Umbilical cord (tissue), 2 donors: ENCODE measurements around the gene SERPINC1. TPM values are rescaled to one million over a fixed set of nuclear protein-coding genes. Genes with fewer than 3 reads are reported as not detected.
"Not testable (repeated sequence)": the region's sequence is repeated elsewhere in the genome, so short reads cannot be mapped to it uniquely, and the experiment has no call there.

Experiments used
- DNase-seq: peaks from one replicate; pipeline ENCODE4 v3.0.0-alpha.2; 2015; ENCODE audit warnings: low spot score
- total RNA-seq: library from RNA; depleted of rRNA; stranded (reverse); fragments of >200 nt; gene quantifications from one replicate; pipeline ENCODE4 v1.2.3, GENCODE V29; 2014; ENCODE audit warnings: low replicate concordance; ENCODE audit not compliant: insufficient read depth

SERPINC1 gene
- total RNA-seq: not detected

GRCh38 chr1:173917149-173917548 is at the start of gene SERPINC1:
SERPINC1 (minus strand) TSS chr1:173917327; CDS start chr1:173917259, 68 bp downstream.
- no peak for DNase-seq

- DNase-seq: not testable (repeated sequence)
Measured at GRCh38 chr1:173965896-173966295, 48.8 kb upstream of the SERPINC1 start.

GRCh38 chr1:173963477-173963876 is 46.4 kb upstream of the SERPINC1 start:
- no peak for DNase-seq

GRCh38 chr1:173960625-173961024 is 43.5 kb upstream of the SERPINC1 start:
- DNase-seq: no peak

- no peak for DNase-seq
Measured at GRCh38 chr1:173954179-173954578, 37.1 kb upstream of the SERPINC1 start.

GRCh38 chr1:173948594-173948993 is 31.5 kb upstream of the SERPINC1 start:
- no peak for DNase-seq

- no peak for DNase-seq
Measured at GRCh38 chr1:173946380-173946921, 29.3 kb upstream of the SERPINC1 start.

- no peak for DNase-seq
Measured at GRCh38 chr1:173937062-173937461, 19.9 kb upstream of the SERPINC1 start.

- no peak for DNase-seq
Measured at GRCh38 chr1:173934440-173934839, 17.3 kb upstream of the SERPINC1 start.

GRCh38 chr1:173930541-173930940 is 13.4 kb upstream of the SERPINC1 start:
- not testable (repeated sequence) for DNase-seq

GRCh38 chr1:173925306-173926242 is 8.4 kb upstream of the SERPINC1 start:
- DNase-seq: no peak

- DNase-seq: no peak
Measured at GRCh38 chr1:173920861-173921260, 3.7 kb upstream of the SERPINC1 start.

- no peak for DNase-seq
Measured at GRCh38 chr1:173917635-173918493, 737 bp upstream of the SERPINC1 start.

- DNase-seq: no peak
Measured at GRCh38 chr1:173916667-173917066, 460 bp downstream of the SERPINC1 start.

GRCh38 chr1:173915596-173915995 is 1.5 kb downstream of the SERPINC1 start:
- no peak for DNase-seq

GRCh38 chr1:173914366-173914871 is 2.7 kb downstream of the SERPINC1 start:
- no peak for DNase-seq

GRCh38 chr1:173913111-173913510 is 4.0 kb downstream of the SERPINC1 start:
- no peak for DNase-seq

GRCh38 chr1:173903827-173904531 is 13.1 kb downstream of the SERPINC1 start:
- no peak for DNase-seq

GRCh38 chr1:173900992-173901391 is 16.1 kb downstream of the SERPINC1 start:
- no peak for DNase-seq

- no peak for DNase-seq
Measured at GRCh38 chr1:173900427-173900826, 16.7 kb downstream of the SERPINC1 start.

GRCh38 chr1:173894189-173894588 is 22.9 kb downstream of the SERPINC1 start:
- no peak for DNase-seq
